Measurements from ENCODE around the gene WDR70. TPM values are rescaled to one million over a fixed set of nuclear protein-coding genes. Genes with fewer than 3 reads are reported as not detected.

WDR70 gene
- total RNA-seq, 4 donors from 2014 or later, result 18.9 to 106 (median 34.9) TPM

GRCh38 chr5:37786416-37786815, 407.3 kb downstream of the WDR70 start:
- H3K36me3 ChIP-seq, result no peaks in the 10 kb centered on the region
- TF ChIP-seq POLR2A (IDR thresholded peaks at IDR 0.05), result no peak
- no peak for TF ChIP-seq CTCF (IDR thresholded peaks at IDR 0.05)
- H3K27me3 ChIP-seq, result no peaks in the 10 kb centered on the region

GRCh38 chr5:37786862-37787519, 407.9 kb downstream of the WDR70 start:
- no peaks in the 10 kb centered on the region for H3K27me3 ChIP-seq
- no peak overlapping the region for H3K27ac ChIP-seq
- H3K36me3 ChIP-seq, result no peaks in the 10 kb centered on the region
- no peaks in the 10 kb centered on the region for H3K4me1 ChIP-seq
- no peak for DNase-seq
- H3K9me3 ChIP-seq, result no peaks in the 10 kb centered on the region
- no peak for TF ChIP-seq POLR2A (IDR thresholded peaks at IDR 0.05)
- TF ChIP-seq CTCF (IDR thresholded peaks at IDR 0.05), result no peak
- H3K4me3 ChIP-seq, result no peak overlapping the region

More at GRCh38 chr5:37786416-37786815, 407.3 kb downstream of the WDR70 start:
- H3K27ac ChIP-seq, result no peak overlapping the region
- DNase-seq, result no peak
- H3K9me3 ChIP-seq, result no peaks in the 10 kb centered on the region
- no peak overlapping the region for H3K4me3 ChIP-seq
- H3K4me1 ChIP-seq, result no peaks in the 10 kb centered on the region

- Histone ChIP-seq H3K27ac (no peak overlapping the region), H3K9me3 (no peaks in the 10 kb centered on the region), H3K36me3 (no peaks in the 10 kb centered on the region), H3K4me1 (no peaks in the 10 kb centered on the region), H3K4me3 (no peak overlapping the region), H3K27me3 (no peaks in the 10 kb centered on the region)
- TF ChIP-seq POLR2A (IDR thresholded peaks at IDR 0.05) (no peak), CTCF (IDR thresholded peaks at IDR 0.05) (no peak)
- DNase-seq, result no peak
Measured at GRCh38 chr5:37787742-37788141, 408.6 kb downstream of the WDR70 start.

- Histone ChIP-seq H3K9me3 (no peaks in the 10 kb centered on the region), H3K27ac (no peak overlapping the region), H3K36me3 (no peaks in the 10 kb centered on the region), H3K4me1 (no peaks in the 10 kb centered on the region), H3K27me3 (no peaks in the 10 kb centered on the region), H3K4me3 (no peak overlapping the region)
- no peak for DNase-seq
- TF ChIP-seq POLR2A (IDR thresholded peaks at IDR 0.05) (no peak), CTCF (IDR thresholded peaks at IDR 0.05) (no peak)
Measured at GRCh38 chr5:37789991-37790390, 410.9 kb downstream of the WDR70 start.

GRCh38 chr5:37791321-37791720, 412.2 kb downstream of the WDR70 start:
- no peaks in the 10 kb centered on the region for H3K36me3 ChIP-seq
- H3K9me3 ChIP-seq, result no peaks in the 10 kb centered on the region
- H3K27me3 ChIP-seq, result no peaks in the 10 kb centered on the region
- H3K27ac ChIP-seq, result no peak overlapping the region
- H3K4me3 ChIP-seq, result no peak overlapping the region
- no peak for DNase-seq
- no peak for TF ChIP-seq CTCF (IDR thresholded peaks at IDR 0.05)
- no peak for TF ChIP-seq POLR2A (IDR thresholded peaks at IDR 0.05)
- no peaks in the 10 kb centered on the region for H3K4me1 ChIP-seq

Data from Peyer's patch (tissue), 4 donors.